ENCODE results near the gene EFCAB6. TPM values are rescaled to one million over a fixed set of nuclear protein-coding genes. Genes with fewer than 3 reads are reported as not detected.

The EFCAB6 gene
- total RNA-seq, 1 donor: 2.7 TPM

GRCh38 chr22:43723816-43724215, 88.3 kb downstream of the EFCAB6 start:
- H3K4me3 ChIP-seq (ENCODE audit: low read depth, low read length): no peak overlapping the region
- peak; percentile 58 for DNase-seq (ENCODE audit: low read depth)
- TF ChIP-seq CTCF (IDR thresholded peaks at IDR 0.05; ENCODE audit: insufficient read depth, low read length): no peak

GRCh38 chr22:43722444-43722843, 89.7 kb downstream of the EFCAB6 start:
- TF ChIP-seq CTCF (IDR thresholded peaks at IDR 0.05; ENCODE audit: insufficient read depth, low read length): no peak

GRCh38 chr22:43720716-43721115, 91.4 kb downstream of the EFCAB6 start:
- TF ChIP-seq CTCF (IDR thresholded peaks at IDR 0.05; ENCODE audit: insufficient read depth, low read length): no peak
- no peak overlapping the region for H3K4me3 ChIP-seq (ENCODE audit: low read depth, low read length)

More at GRCh38 chr22:43722444-43722843, 89.7 kb downstream of the EFCAB6 start:
- no peak overlapping the region for H3K4me3 ChIP-seq (ENCODE audit: low read depth, low read length)
- no peak for DNase-seq (ENCODE audit: low read depth)

GRCh38 chr22:43714104-43714503, 98.0 kb downstream of the EFCAB6 start:
- no peak overlapping the region for H3K4me3 ChIP-seq (ENCODE audit: low read depth, low read length)
- DNase-seq (ENCODE audit: low read depth): no peak
- TF ChIP-seq CTCF (IDR thresholded peaks at IDR 0.05; ENCODE audit: insufficient read depth, low read length): no peak

More at GRCh38 chr22:43720716-43721115, 91.4 kb downstream of the EFCAB6 start:
- no peak for DNase-seq (ENCODE audit: low read depth)

GRCh38 chr22:43711681-43712080, 100.4 kb downstream of the EFCAB6 start:
- TF ChIP-seq CTCF (IDR thresholded peaks at IDR 0.05; ENCODE audit: insufficient read depth, low read length): no peak
- DNase-seq (ENCODE audit: low read depth): no peak
- H3K4me3 ChIP-seq (ENCODE audit: low read depth, low read length): no peak overlapping the region

GRCh38 chr22:43707648-43708047, 104.5 kb downstream of the EFCAB6 start:
- H3K4me3 ChIP-seq (ENCODE audit: low read depth, low read length): no peak overlapping the region
- no peak for TF ChIP-seq CTCF (IDR thresholded peaks at IDR 0.05; ENCODE audit: insufficient read depth, low read length)
- no peak for DNase-seq (ENCODE audit: low read depth)
